ENCODE data around the gene OSTF1.

DNA sequence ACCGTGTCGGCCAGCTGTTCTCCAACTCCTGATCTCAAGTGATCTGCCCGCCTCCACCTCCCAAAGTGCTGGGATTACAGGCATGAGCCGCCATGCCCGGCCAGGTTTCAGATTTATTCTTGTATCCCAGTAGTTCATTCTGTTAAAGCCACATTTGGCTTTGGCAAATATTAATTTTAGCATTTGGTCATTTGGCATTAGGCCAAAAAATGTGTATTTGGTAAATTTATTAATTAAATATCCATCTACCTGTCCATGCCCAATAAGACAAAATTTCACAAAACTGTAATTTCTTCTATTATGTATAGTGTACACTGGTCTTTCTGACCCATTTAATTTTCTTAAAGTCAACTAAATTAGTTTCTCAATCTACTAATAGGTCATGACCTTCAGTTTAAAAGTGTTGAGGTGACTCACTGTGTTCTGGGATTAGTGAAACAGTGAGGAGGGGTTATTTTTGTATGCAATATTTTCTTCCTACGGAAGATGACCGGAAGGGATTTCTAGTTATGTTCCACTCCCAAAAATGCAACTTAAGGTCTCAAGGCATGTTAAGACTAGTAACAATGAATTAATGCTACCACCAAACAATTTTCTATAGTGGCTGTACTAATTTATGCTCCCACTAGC lies 21.0 kb downstream of the OSTF1 start:
- TF ChIP-seq, protein P1, sequence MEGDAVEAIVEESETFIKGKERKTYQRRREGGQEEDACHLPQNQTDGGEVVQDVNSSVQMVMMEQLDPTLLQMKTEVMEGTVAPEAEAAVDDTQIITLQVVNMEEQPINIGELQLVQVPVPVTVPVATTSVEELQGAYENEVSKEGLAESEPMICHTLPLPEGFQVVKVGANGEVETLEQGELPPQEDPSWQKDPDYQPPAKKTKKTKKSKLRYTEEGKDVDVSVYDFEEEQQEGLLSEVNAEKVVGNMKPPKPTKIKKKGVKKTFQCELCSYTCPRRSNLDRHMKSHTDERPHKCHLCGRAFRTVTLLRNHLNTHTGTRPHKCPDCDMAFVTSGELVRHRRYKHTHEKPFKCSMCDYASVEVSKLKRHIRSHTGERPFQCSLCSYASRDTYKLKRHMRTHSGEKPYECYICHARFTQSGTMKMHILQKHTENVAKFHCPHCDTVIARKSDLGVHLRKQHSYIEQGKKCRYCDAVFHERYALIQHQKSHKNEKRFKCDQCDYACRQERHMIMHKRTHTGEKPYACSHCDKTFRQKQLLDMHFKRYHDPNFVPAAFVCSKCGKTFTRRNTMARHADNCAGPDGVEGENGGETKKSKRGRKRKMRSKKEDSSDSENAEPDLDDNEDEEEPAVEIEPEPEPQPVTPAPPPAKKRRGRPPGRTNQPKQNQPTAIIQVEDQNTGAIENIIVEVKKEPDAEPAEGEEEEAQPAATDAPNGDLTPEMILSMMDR (IDR thresholded peaks at IDR 0.05): no peak
- TF ChIP-seq POLR2A (IDR thresholded peaks at IDR 0.05): no peak
